Measurements from ENCODE around the gene MBD3L2B. TPM values are rescaled to one million over a fixed set of nuclear protein-coding genes. Genes with fewer than 3 reads are reported as not detected.

Gene MBD3L2B
- polyA plus RNA-seq, 6 donors from 2014 or later: not detected

GRCh38 chr19:7000816-7001215 is 20.4 kb downstream of the MBD3L2B start:
- Mint-ChIP-seq H3K9me3 (peaks cover 0 to 2% (median 0%) of the 10 kb centered on the region in 7 donors), H3K4me3 (no peak overlapping the region), H3K4me1 (peaks cover 5 to 8% (median 7%) of the 10 kb centered on the region in 3 donors), H3K27me3 (peaks cover 13 to 22% (median 14%) of the 10 kb centered on the region in 3 donors), H3K36me3 (no peaks in the 10 kb centered on the region), H3K27ac (no peak overlapping the region)
- DNase-seq: no peak
- no peak for ATAC-seq (ENCODE audit: low read depth in 2 of 2)

DNA sequence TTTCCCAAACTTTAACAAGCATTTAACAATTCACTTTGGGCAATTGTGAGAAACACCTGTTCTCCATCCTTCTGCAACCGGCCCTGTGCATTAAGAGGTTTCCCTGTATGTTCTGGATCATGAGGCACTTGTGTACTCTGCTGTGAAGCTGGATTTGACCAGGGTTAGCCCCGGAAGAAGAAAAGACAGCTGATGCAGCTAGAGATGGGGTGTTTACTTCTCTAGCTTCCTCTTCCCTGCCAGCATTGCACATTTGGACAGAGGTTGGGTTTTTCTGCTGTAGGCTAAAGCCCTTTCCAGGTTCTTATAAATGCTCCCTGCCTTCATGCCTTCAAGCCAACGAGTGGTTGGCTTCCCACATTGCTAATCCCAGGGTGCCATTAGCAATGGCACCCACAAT is 20.9 kb downstream of the MBD3L2B start:
- ATAC-seq (ENCODE audit: low read depth in 2 of 2): no peak
- no peak for DNase-seq
- H3K27ac Mint-ChIP-seq: no peak overlapping the region
- peaks cover 7 to 8% (median 7%) of the 10 kb centered on the region in 3 donors for H3K4me1 Mint-ChIP-seq
- H3K27me3 Mint-ChIP-seq: peaks cover 13 to 22% (median 14%) of the 10 kb centered on the region in 3 donors
- H3K4me3 Mint-ChIP-seq: no peak overlapping the region
- H3K9me3 Mint-ChIP-seq: peaks cover 0 to 4% (median 2%) of the 10 kb centered on the region in 7 donors
- H3K36me3 Mint-ChIP-seq: no peaks in the 10 kb centered on the region

GRCh38 chr19:6999933-7000332 is 21.3 kb downstream of the MBD3L2B start:
- DNase-seq (no peak), ATAC-seq (ENCODE audit: low read depth in 2 of 2) (no peak)

GRCh38 chr19:6997679-6998445 is 23.4 kb downstream of the MBD3L2B start:
- Mint-ChIP-seq H3K36me3 (no peaks in the 10 kb centered on the region), H3K27ac (no peak overlapping the region), H3K4me3 (peak overlapping the region in 2 of 8 donors; percentile 2 to 28), H3K9me3 (peaks cover 0 to 9% (median 5%) of the 10 kb centered on the region in 7 donors), H3K4me1 (peaks cover 7 to 13% (median 7%) of the 10 kb centered on the region in 3 donors), H3K27me3 (peaks cover 7 to 22% (median 14%) of the 10 kb centered on the region in 3 donors)
- ATAC-seq (ENCODE audit: low read depth in 2 of 2) (peak; percentile 46 to 60), DNase-seq (no peak)

More at GRCh38 chr19:6999933-7000332, 21.3 kb downstream of the MBD3L2B start:
- Mint-ChIP-seq H3K27ac (no peak overlapping the region), H3K27me3 (peaks cover 13 to 22% (median 14%) of the 10 kb centered on the region in 3 donors), H3K9me3 (peaks cover 0 to 8% (median 3%) of the 10 kb centered on the region in 7 donors), H3K36me3 (no peaks in the 10 kb centered on the region), H3K4me3 (no peak overlapping the region), H3K4me1 (peaks cover 7 to 11% (median 10%) of the 10 kb centered on the region in 3 donors)

DNA sequence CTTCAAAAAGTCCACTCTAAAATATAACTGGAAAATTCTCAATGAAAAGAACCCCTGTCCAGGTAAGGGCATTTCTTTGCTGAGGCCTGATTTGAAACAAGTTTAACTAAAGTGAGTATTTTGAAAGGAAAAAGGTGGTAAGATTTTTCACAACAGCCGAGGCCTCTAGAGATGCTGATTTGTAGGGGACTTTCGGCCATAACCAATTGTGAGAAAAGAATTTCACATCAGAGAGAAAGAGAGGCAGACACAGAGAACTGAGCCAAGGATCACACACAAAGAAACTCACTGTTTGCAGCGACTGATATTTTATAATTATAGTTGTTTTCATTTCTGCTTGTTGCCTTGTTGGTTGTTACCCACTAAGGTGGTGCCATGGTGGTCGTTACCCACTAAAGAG is 24.4 kb downstream of the MBD3L2B start:
- Mint-ChIP-seq H3K27ac (no peak overlapping the region), H3K4me1 (peaks cover 7 to 13% (median 7%) of the 10 kb centered on the region in 3 donors), H3K4me3 (no peak overlapping the region), H3K36me3 (no peaks in the 10 kb centered on the region), H3K9me3 (peaks cover 0 to 9% (median 5%) of the 10 kb centered on the region in 7 donors), H3K27me3 (peaks cover 7 to 18% (median 14%) of the 10 kb centered on the region in 3 donors)
- no peak for ATAC-seq (ENCODE audit: low read depth in 2 of 2)
- no peak for DNase-seq

DNA sequence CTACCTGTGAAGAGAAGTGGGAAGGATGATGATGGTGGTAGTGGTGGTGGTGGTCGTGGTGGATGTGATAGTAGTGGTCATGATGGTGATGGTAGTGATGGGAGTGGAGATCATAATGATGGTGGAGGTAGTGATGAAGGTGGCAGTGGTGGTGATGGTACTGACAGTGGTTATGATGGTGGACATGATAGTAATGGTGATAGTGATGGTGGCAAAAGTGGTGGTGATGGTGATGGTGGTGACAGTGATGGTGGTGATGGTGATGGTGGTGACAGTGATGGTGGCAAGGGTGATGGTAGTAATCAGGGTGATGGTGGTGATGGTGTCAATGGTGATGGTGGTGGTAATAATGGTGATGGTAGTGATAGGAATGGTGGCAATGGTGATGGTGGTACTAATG is 26.2 kb downstream of the MBD3L2B start:
- no peaks in the 10 kb centered on the region for H3K36me3 Mint-ChIP-seq
- ATAC-seq (ENCODE audit: low read depth in 2 of 2) (no peak), DNase-seq (no peak)
- H3K4me1 Mint-ChIP-seq: peaks cover 7 to 8% (median 7%) of the 10 kb centered on the region in 3 donors
- H3K27me3 Mint-ChIP-seq: peaks cover 0 to 19% (median 8%) of the 10 kb centered on the region in 3 donors
- H3K4me3 Mint-ChIP-seq: no peak overlapping the region
- peaks cover 0 to 9% (median 5%) of the 10 kb centered on the region in 7 donors for H3K9me3 Mint-ChIP-seq
- H3K27ac Mint-ChIP-seq: peak overlapping the region in 3 of 6 donors; percentile 1 to 41 (median 18)

GRCh38 chr19:6988257-6988656 is 33.0 kb downstream of the MBD3L2B start:
- peaks cover 2 to 19% (median 18%) of the 10 kb centered on the region in 3 donors for H3K27me3 Mint-ChIP-seq
- H3K27ac Mint-ChIP-seq: peak overlapping the region in 1 of 6 donors; percentile 37
- no peak for ATAC-seq (ENCODE audit: low read depth in 2 of 2)
- no peak overlapping the region for H3K4me3 Mint-ChIP-seq
- H3K4me1 Mint-ChIP-seq: no peaks in the 10 kb centered on the region
- H3K36me3 Mint-ChIP-seq: peaks cover 7 to 11% of the 10 kb centered on the region in 2 donors
- no peak for DNase-seq
- peaks cover 8 to 40% (median 24%) of the 10 kb centered on the region in 7 donors for H3K9me3 Mint-ChIP-seq

DNA sequence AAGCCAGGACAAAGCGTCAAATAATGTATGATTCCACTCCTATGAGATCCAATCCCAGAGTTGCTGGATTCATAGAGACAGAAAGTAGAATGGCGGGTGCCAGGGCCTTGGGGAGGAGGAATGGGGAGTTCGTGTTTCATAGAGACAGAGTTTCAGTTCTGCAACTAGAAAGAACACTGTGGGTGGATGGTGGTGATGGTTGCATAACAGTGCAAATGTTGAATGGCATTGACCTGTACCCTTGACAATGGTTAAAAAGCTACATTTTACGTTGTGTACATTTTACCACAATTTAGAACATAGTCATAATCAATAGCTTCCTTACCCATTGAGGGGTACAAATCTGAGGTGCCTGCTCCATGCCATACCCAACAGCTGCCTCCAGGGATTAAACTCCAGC is 33.4 kb downstream of the MBD3L2B start:
- no peaks in the 10 kb centered on the region for H3K4me1 Mint-ChIP-seq
- H3K9me3 Mint-ChIP-seq: peaks cover 8 to 45% (median 28%) of the 10 kb centered on the region in 7 donors
- ATAC-seq (ENCODE audit: low read depth in 2 of 2) (no peak), DNase-seq (no peak)
- H3K36me3 Mint-ChIP-seq: peaks cover 7 to 13% of the 10 kb centered on the region in 2 donors
- H3K4me3 Mint-ChIP-seq: no peak overlapping the region
- peaks cover 5 to 19% (median 18%) of the 10 kb centered on the region in 3 donors for H3K27me3 Mint-ChIP-seq
- peak overlapping the region in 1 of 6 donors; percentile 37 for H3K27ac Mint-ChIP-seq

DNA sequence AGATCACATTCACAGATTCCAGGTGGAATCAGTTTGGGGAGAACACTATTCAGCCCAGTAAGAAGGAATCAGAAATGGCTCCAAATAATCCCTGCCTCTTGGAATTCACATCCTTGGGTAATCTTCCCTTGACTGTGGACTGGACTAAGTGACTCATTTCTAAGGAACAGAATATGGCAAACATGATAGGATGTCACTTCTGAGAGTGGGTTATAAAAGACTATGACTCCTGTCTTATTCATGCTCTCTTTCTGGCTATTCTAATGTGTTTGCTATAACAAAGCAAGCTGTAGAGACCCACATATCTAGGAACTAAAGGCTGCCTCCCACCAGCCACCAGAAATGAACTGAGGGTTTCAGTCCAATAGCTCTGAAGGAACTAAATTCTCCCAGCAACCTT is 37.8 kb downstream of the MBD3L2B start:
- Mint-ChIP-seq H3K4me1 (no peaks in the 10 kb centered on the region), H3K4me3 (no peak overlapping the region), H3K36me3 (peaks cover 7 to 13% of the 10 kb centered on the region in 2 donors), H3K27ac (no peak overlapping the region), H3K27me3 (peaks cover 15 to 20% (median 17%) of the 10 kb centered on the region in 3 donors), H3K9me3 (peaks cover 10 to 56% (median 31%) of the 10 kb centered on the region in 7 donors)
- no peak for ATAC-seq (ENCODE audit: low read depth in 2 of 2)
- DNase-seq: no peak

- no peak overlapping the region for H3K27ac Mint-ChIP-seq
- H3K9me3 Mint-ChIP-seq: peaks cover 7 to 50% (median 34%) of the 10 kb centered on the region in 7 donors
- DNase-seq (no peak), ATAC-seq (ENCODE audit: low read depth in 2 of 2) (no peak)
- H3K4me3 Mint-ChIP-seq: no peak overlapping the region
- H3K36me3 Mint-ChIP-seq: peaks cover 0 to 9% of the 10 kb centered on the region in 2 donors
- peaks cover 19 to 26% (median 21%) of the 10 kb centered on the region in 3 donors for H3K27me3 Mint-ChIP-seq
- no peaks in the 10 kb centered on the region for H3K4me1 Mint-ChIP-seq
These were observed 41.8 kb downstream of the MBD3L2B start for GRCh38 chr19:6979399-6979798.

- H3K27ac Mint-ChIP-seq: no peak overlapping the region
- ATAC-seq (ENCODE audit: low read depth in 2 of 2) (no peak), DNase-seq (no peak)
- peaks cover 0 to under 1% (median 0%) of the 10 kb centered on the region in 3 donors for H3K4me1 Mint-ChIP-seq
- H3K36me3 Mint-ChIP-seq: peaks cover 0 to 3% of the 10 kb centered on the region in 2 donors
- peaks cover 19 to 26% (median 25%) of the 10 kb centered on the region in 3 donors for H3K27me3 Mint-ChIP-seq
- no peak overlapping the region for H3K4me3 Mint-ChIP-seq
- peaks cover 0 to 31% (median 20%) of the 10 kb centered on the region in 7 donors for H3K9me3 Mint-ChIP-seq
These were observed 45.0 kb downstream of the MBD3L2B start for GRCh38 chr19:6976197-6976596.

DNA sequence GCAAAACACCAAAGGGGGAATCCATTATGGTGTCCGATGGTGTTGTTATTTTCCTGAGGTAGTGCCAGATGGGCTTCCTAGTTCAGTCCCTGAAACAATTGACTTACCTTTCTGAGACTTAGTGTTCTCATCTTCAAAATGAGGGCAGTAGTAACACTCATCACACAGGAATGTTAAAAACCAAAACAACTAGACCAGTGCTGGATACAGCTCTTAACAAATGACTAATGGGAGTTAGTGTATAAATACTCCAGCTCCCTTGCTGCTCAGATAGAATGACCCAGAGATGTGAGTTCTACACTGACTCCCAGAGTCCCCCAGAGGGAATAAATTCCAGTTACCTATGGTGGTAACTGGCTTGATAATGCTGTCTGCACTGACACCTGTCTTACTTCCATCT is 49.9 kb downstream of the MBD3L2B start:
- Mint-ChIP-seq H3K9me3 (peaks cover 0 to 14% (median 3%) of the 10 kb centered on the region in 7 donors), H3K4me3 (no peak overlapping the region), H3K4me1 (peaks cover 4 to 6% (median 5%) of the 10 kb centered on the region in 3 donors), H3K27ac (no peak overlapping the region), H3K27me3 (peaks cover 15 to 34% (median 20%) of the 10 kb centered on the region in 3 donors), H3K36me3 (peaks cover 0 to 8% of the 10 kb centered on the region in 2 donors)
- DNase-seq (no peak), ATAC-seq (ENCODE audit: low read depth in 2 of 2) (no peak)

DNA sequence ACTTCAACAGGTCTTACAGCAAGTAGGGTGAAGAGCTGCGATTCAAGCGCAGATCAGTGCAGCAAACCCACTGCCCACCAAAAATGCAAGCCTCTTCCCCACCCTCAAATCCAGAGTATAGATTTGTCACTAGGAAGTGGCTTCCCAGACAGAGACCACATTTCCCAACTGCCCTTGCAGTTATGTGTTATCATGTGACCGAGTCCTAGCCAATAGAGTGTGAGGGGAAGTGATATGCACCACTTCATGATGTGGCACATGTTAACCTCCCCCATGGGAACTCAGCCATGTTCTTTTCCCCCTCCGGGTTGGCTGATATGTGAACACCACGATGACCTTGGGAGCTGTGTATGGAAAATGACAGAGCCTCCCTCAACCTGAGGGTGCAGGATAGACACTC is 50.8 kb downstream of the MBD3L2B start:
- Mint-ChIP-seq H3K36me3 (peaks cover 0 to 8% of the 10 kb centered on the region in 2 donors), H3K9me3 (peaks cover 0 to 8% (median 3%) of the 10 kb centered on the region in 7 donors), H3K27ac (peak overlapping the region in 1 of 6 donors; percentile 47), H3K4me3 (no peak overlapping the region), H3K27me3 (peaks cover 15 to 34% (median 17%) of the 10 kb centered on the region in 3 donors), H3K4me1 (peaks cover 4 to 6% (median 5%) of the 10 kb centered on the region in 3 donors)
- ATAC-seq (ENCODE audit: low read depth in 2 of 2) (peak in 1 of 2 donors; percentile 34), DNase-seq (no peak)
